Measurements from ENCODE around the gene USP46.

The USP46 gene

DNA sequence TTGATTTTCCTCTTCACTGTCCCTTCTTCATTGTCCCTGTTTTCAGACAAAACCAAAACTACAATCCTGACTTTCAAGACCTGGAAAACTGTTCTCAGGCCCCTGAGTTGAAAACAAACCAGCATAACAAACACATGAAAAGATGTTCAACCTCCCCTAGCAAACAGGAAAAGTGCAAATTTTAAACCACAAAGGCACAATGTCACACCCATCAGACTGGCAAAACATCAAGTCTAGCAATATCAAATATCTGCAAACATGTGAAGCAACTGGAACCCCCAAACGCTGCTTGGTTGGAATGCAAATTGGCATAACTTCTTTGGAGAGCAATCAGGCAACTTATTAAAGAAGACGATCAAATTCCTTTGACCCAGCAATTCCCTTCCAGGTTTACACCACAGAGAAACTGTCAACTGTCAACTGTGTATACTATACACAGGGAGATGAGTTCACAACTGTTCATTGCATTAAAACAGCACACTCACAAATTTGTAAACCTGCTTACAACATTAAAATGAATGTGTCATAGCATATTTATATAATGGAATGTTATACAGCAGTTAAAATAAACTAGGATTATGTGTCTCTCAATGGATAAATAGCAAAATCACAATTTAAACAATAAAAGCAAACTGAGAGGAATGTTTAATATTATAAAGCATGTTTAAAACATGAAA lies 7.0 kb downstream of the USP46 start:
- no peak for DNase-seq

DNA sequence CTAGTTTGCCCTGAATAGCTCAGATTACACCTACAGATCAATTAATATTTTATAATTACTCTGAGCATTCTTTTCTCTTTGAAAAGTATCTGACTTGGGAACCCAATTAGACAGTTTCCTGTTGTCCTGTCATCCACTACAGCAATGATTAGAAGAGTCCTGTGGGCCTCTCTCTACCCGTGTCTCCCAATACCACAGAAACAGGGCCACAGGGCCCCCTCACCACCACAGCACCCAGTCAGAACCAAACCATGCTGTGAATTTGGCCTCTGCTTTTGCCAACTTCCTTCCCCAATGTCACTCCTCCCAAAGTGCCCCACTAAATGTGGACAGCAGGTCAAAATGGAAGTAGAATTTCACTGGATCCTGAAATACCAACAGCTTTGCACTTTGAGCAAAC lies 10.3 kb downstream of the USP46 start:
- no peak for DNase-seq

- no peak for DNase-seq
Observed at GRCh38 chr4:52646741-52647140, 12.4 kb downstream of the USP46 start.

DNA sequence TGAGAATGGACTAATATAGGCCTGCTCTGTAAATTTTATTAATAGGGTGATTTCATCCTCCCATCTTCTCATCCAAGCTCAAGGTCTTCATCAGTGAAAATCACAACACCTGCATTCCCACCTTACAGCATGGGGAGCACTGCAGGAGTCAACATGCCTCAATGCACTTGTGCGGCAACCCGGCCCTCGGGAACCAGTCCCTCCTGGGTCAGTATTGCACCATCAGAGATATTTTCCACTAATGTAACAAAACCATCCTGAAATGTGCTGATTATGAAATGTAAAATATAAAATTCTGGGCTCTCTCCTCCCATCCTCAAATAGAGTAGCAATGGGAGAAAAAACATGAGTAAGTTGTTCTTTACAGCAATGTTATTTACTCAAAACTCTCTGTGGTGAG lies 13.0 kb downstream of the USP46 start:
- no peak for DNase-seq

DNA sequence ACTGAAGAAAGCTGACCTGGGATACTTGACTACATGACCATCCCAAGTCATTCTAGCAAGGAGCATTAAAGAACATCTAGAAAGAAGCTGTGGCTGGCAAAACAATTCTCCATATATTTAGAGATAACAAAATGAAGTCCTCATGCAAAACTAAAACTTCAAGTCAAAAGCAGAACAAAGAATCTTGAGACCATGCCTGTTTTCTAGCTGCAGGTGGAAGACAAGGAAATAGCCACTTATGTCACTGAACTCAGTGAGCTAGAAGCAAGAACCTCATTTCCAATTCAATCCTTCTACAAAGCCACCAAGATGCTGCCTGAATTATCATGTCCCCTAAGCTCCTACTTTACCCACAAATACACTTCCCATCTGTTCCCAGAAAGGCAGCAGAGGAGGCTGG lies 13.8 kb downstream of the USP46 start:
- no peak for DNase-seq

GRCh38 chr4:52643785-52644244 lies 15.3 kb downstream of the USP46 start:
- no peak for DNase-seq

- DNase-seq = no peak
Observed at GRCh38 chr4:52643190-52643589, 15.9 kb downstream of the USP46 start.

GRCh38 chr4:52641854-52642563 lies 17.1 kb downstream of the USP46 start:
- DNase-seq = no peak

- DNase-seq = no peak
Observed at GRCh38 chr4:52640808-52641565, 18.1 kb downstream of the USP46 start.

- no peak for DNase-seq
Observed at GRCh38 chr4:52638717-52639116, 20.4 kb downstream of the USP46 start.

GRCh38 chr4:52637116-52637515 lies 22.0 kb downstream of the USP46 start:
- no peak for DNase-seq

GRCh38 chr4:52635560-52635959 lies 23.5 kb downstream of the USP46 start:
- DNase-seq = no peak

GRCh38 chr4:52635130-52635529 lies 24.0 kb downstream of the USP46 start:
- DNase-seq = no peak

DNA sequence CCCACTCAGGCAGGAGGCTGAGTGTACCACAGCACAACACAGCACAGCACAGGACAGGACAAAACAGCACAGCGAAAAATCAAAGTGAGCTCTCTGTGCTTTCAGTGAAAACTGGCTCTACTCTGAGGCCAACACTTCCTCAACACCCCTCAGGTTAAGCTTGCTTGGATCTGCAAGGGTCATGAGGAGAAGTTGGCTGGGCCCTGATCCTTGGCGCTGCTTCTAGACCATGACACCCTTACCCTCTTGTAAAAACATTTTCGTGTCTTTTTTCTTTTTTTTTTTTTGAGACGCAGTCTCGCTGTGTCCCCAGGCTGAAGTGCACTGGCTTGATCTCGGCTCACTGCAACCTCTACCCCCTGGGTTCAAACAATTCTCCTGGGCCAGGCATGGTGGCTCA lies 25.3 kb downstream of the USP46 start:
- no peak for DNase-seq

- DNase-seq = no peak
Observed at GRCh38 chr4:52628974-52629373, 30.1 kb downstream of the USP46 start.

GRCh38 chr4:52628543-52628942 lies 30.6 kb downstream of the USP46 start:
- DNase-seq = no peak

DNA sequence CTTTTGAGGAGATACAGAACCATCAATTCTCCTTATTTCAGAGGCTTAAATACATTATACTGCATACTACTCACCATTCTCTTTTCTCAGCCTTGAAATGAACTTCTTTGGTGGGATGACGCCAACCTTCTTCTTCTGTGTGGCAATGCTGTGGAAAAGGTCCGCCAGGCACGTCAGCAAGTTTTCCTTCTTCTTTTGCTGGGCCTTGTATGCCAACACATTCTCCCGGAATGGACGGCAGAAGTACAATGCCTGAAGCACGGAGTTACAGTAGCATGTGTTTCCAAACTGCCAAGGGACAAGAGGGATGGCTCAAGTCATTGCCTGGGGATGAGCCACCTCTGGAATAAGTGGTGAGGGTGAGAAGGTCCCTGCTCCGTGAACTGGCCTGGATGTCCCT lies 31.2 kb downstream of the USP46 start:
- no peak for DNase-seq

DNA sequence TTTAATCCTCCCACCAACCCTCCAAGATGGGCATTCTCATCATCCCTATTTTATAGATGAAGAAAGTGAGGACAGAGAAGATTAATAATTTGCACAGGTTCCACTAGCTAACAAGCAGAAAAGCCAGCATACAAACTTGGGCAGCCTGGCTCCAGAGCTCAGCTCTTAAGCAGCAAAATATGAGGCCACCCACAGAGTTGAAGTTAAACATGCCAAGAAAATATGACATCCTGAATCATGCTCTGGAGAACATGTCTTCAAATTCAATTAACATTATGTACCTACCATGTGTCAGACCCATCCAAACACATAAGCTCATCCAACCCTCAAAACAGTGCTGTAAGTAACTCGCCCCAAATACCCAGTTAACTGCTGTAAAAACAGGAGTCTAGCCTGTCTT lies 33.9 kb downstream of the USP46 start:
- DNase-seq = no peak

GRCh38 chr4:52622564-52622963 lies 36.5 kb downstream of the USP46 start:
- no peak for DNase-seq

GRCh38 chr4:52621567-52621966 lies 37.5 kb downstream of the USP46 start:
- DNase-seq = no peak

GRCh38 chr4:52619591-52619931 lies 39.5 kb downstream of the USP46 start:
- DNase-seq = no peak

GRCh38 chr4:52618795-52619590 lies 40.1 kb downstream of the USP46 start:
- no peak for DNase-seq

GRCh38 chr4:52617336-52618020 lies 41.6 kb downstream of the USP46 start:
- DNase-seq = no peak
